Panc1 (cell line): ENCODE data around the gene PPIP5K1. TPM values are rescaled to one million over a fixed set of nuclear protein-coding genes. Genes with fewer than 3 reads are reported as not detected.

ENCODE experiments used
- ATAC-seq: fragments of 200-7000 bp; cut with Tn5 transposase; 2 replicates; pipeline ENCODE4 v1.9.1; 2020; ENCODE audit warnings: mild to moderate bottlenecking, moderate library complexity
- BruUV-seq: library from RNA; stranded (reverse); fragments of 400-500 nt; replicated peaks from 2 replicates; lab custom pipeline; 2021; lab: Mats Ljungman, UMichigan
- CTCF ChIA-PET: fragments of 300-600 bp; sonication (Branson Sonifier 250); formaldehyde crosslinking; loops from one replicate; lab custom pipeline; 2022; ENCODE audit warnings: antibody characterized with exemption; lab: Charles Lee
- POLR2A ChIA-PET: fragments of 300-600 bp; sonication (Branson Sonifier 250); formaldehyde crosslinking; loops from one replicate; lab custom pipeline; 2022; ENCODE audit warnings: antibody characterized with exemption; lab: Charles Lee
- DNase-seq: peaks from one replicate; pipeline ENCODE4 v3.0.0-alpha.2; 2010; ENCODE audit warnings: low read depth, low spot score
- H3K27ac ChIP-seq: 2 replicates; pipeline ENCODE4 v1.5.1; 2011; ENCODE audit warnings: mild to moderate bottlenecking, low read length, inconsistent platforms
- H3K27me3 ChIP-seq: fragments of 200-500 bp; sonication (Bioruptor generic); 2 replicates; pipeline ENCODE4 v1.6.0; 2014; ENCODE audit warnings: low read length, inconsistent platforms; ENCODE audit not compliant: control insufficient read depth, insufficient read depth
- H3K36me3 ChIP-seq: fragments of 200-500 bp; sonication (Bioruptor generic); 2 replicates; pipeline ENCODE4 v1.5.1; 2014; ENCODE audit warnings: inconsistent platforms, mild to moderate bottlenecking, low read length, moderate library complexity; ENCODE audit not compliant: control insufficient read depth, insufficient read depth
- H3K4me1 ChIP-seq: 2 replicates; pipeline ENCODE4 v1.5.1; 2011; ENCODE audit warnings: inconsistent platforms, mild to moderate bottlenecking, low read length, moderate library complexity; ENCODE audit not compliant: control insufficient read depth, insufficient read depth
- H3K4me3 ChIP-seq, 2 experiments: 2 replicates each; pipeline ENCODE4 v1.5.1; 2011 to 2012; ENCODE audit warnings: low read depth in 2 of 2, low read length in 2 of 2, mild to moderate bottlenecking in 2 of 2, inconsistent platforms in 1 of 2, moderate library complexity in 1 of 2
- H3K9me3 ChIP-seq: fragments of 200-500 bp; sonication (Bioruptor generic); 2 replicates; pipeline ENCODE4 v1.5.1; 2014; ENCODE audit warnings: low read depth, mild to moderate bottlenecking, inconsistent platforms, low read length, moderate library complexity; ENCODE audit not compliant: control insufficient read depth, insufficient read depth
- POLR2AphosphoS5 ChIP-seq: IDR thresholded peaks from 2 replicates; pipeline ENCODE4 v1.6.1; 2012; ENCODE audit warnings: mild to moderate bottlenecking, low read depth, low read length, moderate library complexity
- REST ChIP-seq, 2 experiments: IDR thresholded peaks; 2 replicates each; pipeline ENCODE4 v1.6.1; 2011 to 2012; ENCODE audit warnings: low read depth in 2 of 2, control low read depth in 1 of 2, low read length in 1 of 2, mild to moderate bottlenecking in 1 of 2, moderate library complexity in 1 of 2; ENCODE audit not compliant: insufficient read depth in 1 of 2
- SIN3A ChIP-seq: IDR thresholded peaks from 2 replicates; pipeline ENCODE4 v1.6.1; 2012; ENCODE audit warnings: low read depth, mild to moderate bottlenecking, low read length, moderate library complexity, borderline replicate concordance; ENCODE audit not compliant: insufficient read depth
- TCF7L2 ChIP-seq: IDR thresholded peaks from 2 replicates; pipeline ENCODE4 v1.6.1; 2011; ENCODE audit warnings: mild to moderate bottlenecking, low read depth, low read length, inconsistent platforms
- in situ Hi-C: cut with HindIII; loops from 2 replicates; pipeline ENCODE4 v1.10.0; 2016; ENCODE audit warnings: low sequenced_read_pairs, low pct_unique_long_range_greater_than_20kb
- intact Hi-C: fragments of 100-400 bp; cut with micrococcal nuclease; formaldehyde crosslinking; loops from one replicate; pipeline ENCODE4 v1.10.0; 2022; ENCODE audit not compliant: unreplicated experiment
- total RNA-seq: library from RNA; stranded (reverse); gene quantifications from one replicate; pipeline ENCODE4 v1.2.1, GENCODE V29; 2021; ENCODE audit not compliant: unreplicated experiment
- TF ChIP-seq, protein P1 (sequence below): fragments of 450-650 bp; IDR thresholded peaks from 2 replicates; pipeline ENCODE4 v1.5.1; 2017; ENCODE audit warnings: mild to moderate bottlenecking

PPIP5K1 gene
- total RNA-seq, 1 experiment from 2014 or later = 56.6 TPM

DNA sequence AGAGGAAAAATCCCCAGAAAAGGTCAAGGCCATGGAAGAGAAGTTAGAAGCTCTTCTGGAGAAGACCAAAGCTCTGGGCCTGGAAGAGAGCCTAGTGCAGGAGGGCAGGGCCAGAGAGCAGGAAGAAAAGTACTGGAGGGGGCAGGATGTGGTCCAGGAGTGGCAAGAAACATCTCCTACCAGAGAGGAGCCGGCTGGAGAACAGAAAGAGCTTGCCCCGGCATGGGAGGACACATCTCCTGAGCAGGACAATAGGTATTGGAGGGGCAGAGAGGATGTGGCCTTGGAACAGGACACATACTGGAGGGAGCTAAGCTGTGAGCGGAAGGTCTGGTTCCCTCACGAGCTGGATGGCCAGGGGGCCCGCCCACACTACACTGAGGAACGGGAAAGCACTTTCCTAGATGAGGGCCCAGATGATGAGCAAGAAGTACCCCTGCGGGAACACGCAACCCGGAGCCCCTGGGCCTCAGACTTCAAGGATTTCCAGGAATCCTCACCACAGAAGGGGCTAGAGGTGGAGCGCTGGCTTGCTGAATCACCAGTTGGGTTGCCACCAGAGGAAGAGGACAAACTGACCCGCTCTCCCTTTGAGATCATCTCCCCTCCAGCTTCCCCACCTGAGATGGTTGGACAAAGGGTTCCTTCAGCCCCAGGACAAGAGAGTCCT, 63.6 kb downstream of the PPIP5K1 start:
- no peaks in the 10 kb centered on the region for H3K27me3 ChIP-seq
- no peaks in the 10 kb centered on the region for H3K4me1 ChIP-seq
- no TSS peak for BruUV-seq
- in situ Hi-C loops = no loop called here
- CTCF ChIA-PET = interaction anchor here (1.0 kb wide), 1 partner anchor 12 kb away, joined by 4 read pairs; no protein-coding TSS in a partner anchor
- intact Hi-C loops = no loop called here
- no peak for ATAC-seq
- no peaks in the 10 kb centered on the region for H3K36me3 ChIP-seq
- TF ChIP-seq SIN3A (no peak), POLR2AphosphoS5 (no peak), REST (IDR thresholded peaks at IDR 0.05; ENCODE audit: insufficient read depth in 1 of 2, low read depth in 2 of 2, low read length in 1 of 2) (no peak), TCF7L2 (no peak)
- TF ChIP-seq, protein P1, sequence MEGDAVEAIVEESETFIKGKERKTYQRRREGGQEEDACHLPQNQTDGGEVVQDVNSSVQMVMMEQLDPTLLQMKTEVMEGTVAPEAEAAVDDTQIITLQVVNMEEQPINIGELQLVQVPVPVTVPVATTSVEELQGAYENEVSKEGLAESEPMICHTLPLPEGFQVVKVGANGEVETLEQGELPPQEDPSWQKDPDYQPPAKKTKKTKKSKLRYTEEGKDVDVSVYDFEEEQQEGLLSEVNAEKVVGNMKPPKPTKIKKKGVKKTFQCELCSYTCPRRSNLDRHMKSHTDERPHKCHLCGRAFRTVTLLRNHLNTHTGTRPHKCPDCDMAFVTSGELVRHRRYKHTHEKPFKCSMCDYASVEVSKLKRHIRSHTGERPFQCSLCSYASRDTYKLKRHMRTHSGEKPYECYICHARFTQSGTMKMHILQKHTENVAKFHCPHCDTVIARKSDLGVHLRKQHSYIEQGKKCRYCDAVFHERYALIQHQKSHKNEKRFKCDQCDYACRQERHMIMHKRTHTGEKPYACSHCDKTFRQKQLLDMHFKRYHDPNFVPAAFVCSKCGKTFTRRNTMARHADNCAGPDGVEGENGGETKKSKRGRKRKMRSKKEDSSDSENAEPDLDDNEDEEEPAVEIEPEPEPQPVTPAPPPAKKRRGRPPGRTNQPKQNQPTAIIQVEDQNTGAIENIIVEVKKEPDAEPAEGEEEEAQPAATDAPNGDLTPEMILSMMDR = no peak
- H3K4me3 ChIP-seq = no peak overlapping the region
- no peak overlapping the region for H3K27ac ChIP-seq
- H3K9me3 ChIP-seq = no peaks in the 10 kb centered on the region
- DNase-seq = no peak
- POLR2A ChIA-PET = interaction anchor here (0.8 kb wide), 1 partner anchor 16 kb away, joined by 3 read pairs; no protein-coding TSS in a partner anchor

DNA sequence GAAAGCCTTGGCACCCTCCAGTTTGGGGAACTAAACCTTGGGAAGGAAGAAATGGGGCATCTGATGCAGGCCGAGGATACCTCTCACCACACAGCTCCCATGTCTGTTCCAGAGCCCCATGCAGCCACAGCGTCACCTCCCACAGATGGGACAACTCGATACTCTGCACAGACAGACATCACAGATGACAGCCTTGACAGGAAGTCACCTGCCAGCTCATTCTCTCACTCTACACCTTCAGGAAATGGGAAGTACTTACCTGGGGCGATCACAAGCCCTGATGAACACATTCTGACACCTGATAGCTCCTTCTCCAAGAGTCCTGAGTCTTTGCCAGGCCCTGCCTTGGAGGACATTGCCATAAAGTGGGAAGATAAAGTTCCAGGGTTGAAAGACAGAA, 64.9 kb downstream of the PPIP5K1 start:
- no peak for ATAC-seq

More for the DNA sequence above, 64.9 kb downstream of the PPIP5K1 start:
- Histone ChIP-seq H3K27me3 (no peaks in the 10 kb centered on the region), H3K27ac (no peak overlapping the region), H3K4me1 (no peaks in the 10 kb centered on the region), H3K36me3 (no peaks in the 10 kb centered on the region), H3K4me3 (no peak overlapping the region), H3K9me3 (no peaks in the 10 kb centered on the region)
- in situ Hi-C loops (no loop called here), intact Hi-C loops (no loop called here)
- ChIA-PET CTCF (no interaction called here), POLR2A (interaction anchor here (0.5 kb wide), 1 partner anchor 31 kb away, joined by 4 read pairs; no protein-coding TSS in a partner anchor)
- DNase-seq = no peak
- no TSS peak for BruUV-seq
- TF ChIP-seq, protein P1 = no peak
- no peak for TF ChIP-seq SIN3A
- TF ChIP-seq REST (IDR thresholded peaks at IDR 0.05; ENCODE audit: insufficient read depth in 1 of 2, low read depth in 2 of 2, low read length in 1 of 2) = no peak
- TF ChIP-seq TCF7L2 = no peak
- TF ChIP-seq POLR2AphosphoS5 = no peak
